HepG2 (cell line): ENCODE data around the gene GHR. TPM values are rescaled to one million over a fixed set of nuclear protein-coding genes. Genes with fewer than 3 reads are reported as not detected.

Source experiments
- FOXC1 ChIP-seq: sonication (generic); formaldehyde crosslinking; IDR thresholded peaks from 2 replicates; pipeline ENCODE4 v1.8.0; 2022; ENCODE audit warnings: mild to moderate bottlenecking, missing genetic modification reagents, borderline replicate concordance
- JUND ChIP-seq: sonication (generic); formaldehyde crosslinking; IDR thresholded peaks from 2 replicates; pipeline ENCODE4 v1.8.0; 2022; ENCODE audit warnings: mild to moderate bottlenecking, missing genetic modification reagents
- MED1 ChIP-seq: sonication (generic); formaldehyde crosslinking; IDR thresholded peaks from 2 replicates; pipeline ENCODE4 v1.4.0; 2020; ENCODE audit warnings: missing genetic modification reagents
- MXI1 ChIP-seq: IDR thresholded peaks from 3 replicates; pipeline ENCODE4 v1.6.1; 2012; ENCODE audit warnings: low read depth, low read length, inconsistent platforms, borderline replicate concordance
- NKX3-1 ChIP-seq: sonication (generic); formaldehyde crosslinking; IDR thresholded peaks from 2 replicates; pipeline ENCODE4 v1.5.0; 2020; ENCODE audit warnings: missing genetic modification reagents
- NR0B2 ChIP-seq: sonication (generic); formaldehyde crosslinking; IDR thresholded peaks from 2 replicates; pipeline ENCODE4 v1.4.0; 2020; ENCODE audit warnings: mild to moderate bottlenecking, missing genetic modification reagents
- RBAK ChIP-seq: sonication (generic); formaldehyde crosslinking; IDR thresholded peaks from 2 replicates; pipeline ENCODE4 v1.5.1; 2020; ENCODE audit warnings: mild to moderate bottlenecking, missing genetic modification reagents
- SETDB1 ChIP-seq: sonication (generic); formaldehyde crosslinking; IDR thresholded peaks from 2 replicates; pipeline ENCODE4 v1.5.1; 2020; ENCODE audit warnings: missing genetic modification reagents, mild to moderate bottlenecking, borderline replicate concordance
- STAG1 ChIP-seq: sonication (generic); formaldehyde crosslinking; IDR thresholded peaks from 2 replicates; pipeline ENCODE4 v1.4.0; 2020; ENCODE audit warnings: missing genetic modification reagents
- UBTF ChIP-seq: sonication (generic); formaldehyde crosslinking; IDR thresholded peaks from 2 replicates; pipeline ENCODE4 v1.4.0; 2020; ENCODE audit warnings: mild to moderate bottlenecking, missing genetic modification reagents
- ZBTB10 ChIP-seq: sonication (generic); formaldehyde crosslinking; IDR thresholded peaks from 2 replicates; pipeline ENCODE4 v1.4.0; 2020; ENCODE audit warnings: missing genetic modification reagents, borderline replicate concordance
- ZNF17 ChIP-seq: sonication (generic); formaldehyde crosslinking; IDR thresholded peaks from 2 replicates; pipeline ENCODE4 v1.5.0; 2020; ENCODE audit warnings: mild to moderate bottlenecking, missing genetic modification reagents
- ZNF414 ChIP-seq: sonication (generic); formaldehyde crosslinking; IDR thresholded peaks from 2 replicates; pipeline ENCODE4 v1.5.0; 2020; ENCODE audit warnings: missing genetic modification reagents
- ZNF530 ChIP-seq: sonication (generic); formaldehyde crosslinking; IDR thresholded peaks from 2 replicates; pipeline ENCODE4 v1.5.0; 2020; ENCODE audit warnings: low read depth, mild to moderate bottlenecking, missing genetic modification reagents
- ZNF552 ChIP-seq: sonication (generic); formaldehyde crosslinking; IDR thresholded peaks from 2 replicates; pipeline ENCODE4 v1.9.0; 2022; ENCODE audit warnings: missing genetic modification reagents, mild to moderate bottlenecking, borderline replicate concordance
- ZNF572 ChIP-seq: sonication (generic); formaldehyde crosslinking; IDR thresholded peaks from 2 replicates; pipeline ENCODE4 v1.5.1; 2020; ENCODE audit warnings: mild to moderate bottlenecking, missing genetic modification reagents
- ZNF660 ChIP-seq: sonication (generic); formaldehyde crosslinking; IDR thresholded peaks from 2 replicates; pipeline ENCODE4 v1.5.1; 2020; ENCODE audit warnings: mild to moderate bottlenecking, low read depth, missing genetic modification reagents, borderline replicate concordance
- ZNF710 ChIP-seq: sonication (generic); formaldehyde crosslinking; IDR thresholded peaks from 2 replicates; pipeline ENCODE4 v1.5.0; 2020; ENCODE audit warnings: mild to moderate bottlenecking, missing genetic modification reagents, borderline replicate concordance
- ZNF720 ChIP-seq: sonication (generic); formaldehyde crosslinking; IDR thresholded peaks from 2 replicates; pipeline ENCODE4 v1.4.0; 2020; ENCODE audit warnings: missing genetic modification reagents
- polyA plus RNA-seq, 8 experiments: library from polyadenylated mRNA; depleted of rRNA in 3 of 8; stranded (reverse) in 7 of 8; unstranded in 1 of 8; fragments of >200 nt; fragmentation: Illumina TruSeq in 4 of 8; extraction: Trizol in 4 of 8; gene quantifications; 2 replicates each; pipeline versions ENCODE4 v1.2.1 to v1.2.3, GENCODE V29; 2011 to 2016; ENCODE audit warnings: low read depth in 4 of 8, missing spikeins in 1 of 8, mixed read lengths in 1 of 8; ENCODE audit not compliant: insufficient read depth in 1 of 8
- total RNA-seq, 5 experiments: library from RNA; depleted of rRNA; stranded (reverse); fragments of >200 nt; fragmentation: Illumina TruSeq; extraction: Trizol; gene quantifications; 2 replicates each; pipeline ENCODE4 v1.2.3, GENCODE V29; 2016; ENCODE audit warnings: low read depth in 1 of 5

GHR gene
- total and polyA plus RNA-seq, 2 of the 13 experiments (the other 11 are each of a cell fraction or from before 2014, with no cell fraction given), result 0.07 TPM; not detected in 1

GRCh38 chr5:42423285-42424165 lies at the start of gene GHR (continued):
- TF ChIP-seq ZNF530 (CRISPR knock-in tag), result no peak
- TF ChIP-seq ZNF720 (CRISPR knock-in tag), result no peak
- TF ChIP-seq ZNF572 (CRISPR knock-in tag), result no peak
- no peak for TF ChIP-seq ZNF414 (CRISPR knock-in tag)
- no peak for TF ChIP-seq NR0B2 (CRISPR knock-in tag)
- TF ChIP-seq JUND, result no peak
- no peak for TF ChIP-seq ZNF17 (CRISPR knock-in tag)
- no peak for TF ChIP-seq ZBTB10 (CRISPR knock-in tag)
- TF ChIP-seq MXI1, result no peak
- TF ChIP-seq ZNF660 (CRISPR knock-in tag), result no peak
- TF ChIP-seq SETDB1 (CRISPR knock-in tag), result no peak
- TF ChIP-seq ZNF710 (CRISPR knock-in tag), result no peak
- no peak for TF ChIP-seq FOXC1 (CRISPR knock-in tag)
- peak; percentile 73 for TF ChIP-seq STAG1
- TF ChIP-seq MED1, result no peak
- TF ChIP-seq RBAK (CRISPR knock-in tag), result no peak
- peak; percentile 83 for TF ChIP-seq UBTF (CRISPR knock-in tag)
- TF ChIP-seq ZNF552 (CRISPR knock-in tag), result no peak
- TF ChIP-seq NKX3-1 (CRISPR knock-in tag), result no peak
